Stimulated activated CD4-positive, alpha-beta T cell treated with anti-CD3 and anti-CD28 coated beads, Interleukin-1b, Interleukin-23, amount 100 ng/mL, for 4 hours (primary cell): ENCODE data around the gene ARHGEF7.

ENCODE experiments used
- DNase-seq, 2 donors: peaks; one replicate each; pipeline ENCODE4 v3.0.0-alpha.2; 2020; ENCODE audit warnings: low read depth in 2 of 2

The ARHGEF7 gene

DNA sequence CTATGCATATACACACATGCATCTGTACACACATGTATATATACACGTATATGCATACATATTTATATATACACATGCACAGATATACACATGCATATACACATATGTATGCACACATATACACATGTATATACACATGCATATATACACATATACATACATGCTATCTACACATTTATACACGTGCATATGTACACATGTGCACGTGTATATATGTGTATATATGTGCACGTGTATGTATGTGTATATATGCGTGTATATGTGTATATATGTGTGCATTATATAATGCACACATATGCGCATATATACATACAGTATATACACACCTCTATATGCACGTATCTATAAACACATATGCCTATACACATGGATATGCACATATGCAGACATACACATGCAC lies 17.8 kb downstream of the ARHGEF7 start:
- DNase-seq: no peak

DNA sequence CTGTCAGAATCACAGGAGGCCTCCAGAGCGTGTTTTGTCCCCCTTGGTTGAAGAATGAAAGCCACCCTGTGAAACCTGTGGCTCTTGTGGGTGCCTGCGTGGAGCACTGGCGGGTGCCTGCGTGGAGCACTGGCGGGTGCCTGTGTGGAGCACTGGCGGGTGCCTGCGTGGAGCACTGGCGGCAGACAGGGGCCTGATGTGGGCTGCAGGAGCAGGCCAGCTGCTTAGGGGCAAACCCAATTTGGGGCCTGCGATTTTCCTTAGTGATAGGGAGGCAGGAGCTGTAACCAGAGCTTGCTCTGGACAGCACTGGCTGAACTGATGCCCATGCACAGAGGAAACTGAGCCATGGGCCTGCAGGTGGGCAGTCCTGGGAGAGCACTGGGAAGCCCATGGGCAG lies 24.3 kb downstream of the ARHGEF7 start:
- DNase-seq: no peak

- DNase-seq: no peak
Measured at GRCh38 chr13:111139873-111140561, 24.9 kb downstream of the ARHGEF7 start.

- no peak for DNase-seq
Measured at GRCh38 chr13:111140562-111141105, 25.5 kb downstream of the ARHGEF7 start.

- no peak for DNase-seq
Measured at GRCh38 chr13:111142472-111142871, 27.4 kb downstream of the ARHGEF7 start.

DNA sequence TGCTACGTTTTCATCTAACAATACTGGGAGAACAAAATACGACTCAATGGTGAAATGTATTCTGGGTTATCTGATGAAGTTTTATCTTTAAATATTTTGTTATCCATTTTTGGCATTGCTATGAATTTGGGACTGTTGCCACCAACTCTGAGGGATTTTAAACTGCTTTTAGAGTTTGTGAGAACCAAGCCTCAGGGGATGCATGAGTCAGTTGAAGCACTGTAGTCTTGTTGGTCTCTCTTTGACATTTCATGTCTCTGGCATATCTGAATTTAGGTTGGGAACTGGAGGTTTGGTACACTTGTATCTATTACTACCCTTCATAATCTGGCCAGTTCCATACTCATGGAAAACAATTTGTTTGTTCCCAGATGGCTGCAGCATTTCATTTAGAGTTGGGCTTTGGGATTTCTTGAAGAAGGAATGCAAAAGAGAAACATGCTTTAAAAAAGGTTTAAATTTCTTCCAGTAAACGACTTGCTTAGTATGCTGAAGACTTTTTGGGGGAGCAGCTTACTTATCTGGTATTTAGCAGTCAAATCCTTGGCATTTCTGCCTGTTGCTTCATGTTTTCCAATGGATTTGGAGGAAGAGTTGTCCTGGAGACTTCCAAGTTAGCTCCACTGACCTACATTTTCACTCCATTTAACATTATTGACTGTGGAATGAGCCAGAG lies 28.9 kb downstream of the ARHGEF7 start:
- no peak for DNase-seq

DNA sequence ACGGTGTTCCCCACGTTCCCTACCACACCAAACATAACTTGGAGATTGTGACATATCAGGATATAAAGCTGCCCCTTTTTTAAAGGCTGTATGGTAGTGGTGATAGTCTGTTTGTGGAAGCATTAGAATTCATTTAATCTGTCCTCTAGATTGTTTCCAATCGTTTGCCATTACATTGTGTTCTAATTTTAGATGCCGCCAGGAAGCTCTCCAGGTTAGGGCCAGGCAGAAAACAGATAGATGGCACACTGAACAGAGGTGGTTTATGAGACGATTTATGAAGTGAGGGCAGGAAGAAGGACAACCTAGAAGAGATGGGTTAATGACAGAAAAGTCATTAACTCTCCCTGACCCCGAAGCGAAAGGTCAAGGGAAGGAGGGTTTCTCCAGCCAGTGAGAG lies 30.0 kb downstream of the ARHGEF7 start:
- DNase-seq: no peak

- no peak for DNase-seq
Measured at GRCh38 chr13:111145506-111145905, 30.4 kb downstream of the ARHGEF7 start.

GRCh38 chr13:111152844-111153243 lies 37.7 kb downstream of the ARHGEF7 start:
- DNase-seq: no peak

- peak; percentile 87 to 93 for DNase-seq
Measured at GRCh38 chr13:111153279-111153976, 38.3 kb downstream of the ARHGEF7 start.

- DNase-seq: peak; percentile 9 to 48
Measured at GRCh38 chr13:111153977-111154332, 38.8 kb downstream of the ARHGEF7 start.

DNA sequence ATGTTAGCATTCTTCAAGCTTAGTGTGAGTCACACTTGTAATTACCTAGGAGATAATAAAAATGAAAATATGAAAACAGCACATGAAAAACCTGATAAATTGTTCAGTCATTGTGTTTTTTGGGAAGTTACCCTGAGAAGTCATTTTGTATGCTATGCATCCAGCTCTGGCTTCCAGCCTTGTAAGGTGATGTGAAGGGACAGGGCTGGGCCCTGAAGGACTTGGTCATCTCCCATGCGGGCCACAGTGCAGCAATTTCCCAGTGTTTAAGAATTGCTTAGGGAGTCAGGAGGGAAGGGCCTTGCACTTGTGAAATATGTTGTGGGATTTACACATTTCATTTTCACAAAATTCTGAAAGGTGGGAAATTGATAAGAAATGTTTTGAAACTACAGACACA lies 41.3 kb downstream of the ARHGEF7 start:
- no peak for DNase-seq

DNA sequence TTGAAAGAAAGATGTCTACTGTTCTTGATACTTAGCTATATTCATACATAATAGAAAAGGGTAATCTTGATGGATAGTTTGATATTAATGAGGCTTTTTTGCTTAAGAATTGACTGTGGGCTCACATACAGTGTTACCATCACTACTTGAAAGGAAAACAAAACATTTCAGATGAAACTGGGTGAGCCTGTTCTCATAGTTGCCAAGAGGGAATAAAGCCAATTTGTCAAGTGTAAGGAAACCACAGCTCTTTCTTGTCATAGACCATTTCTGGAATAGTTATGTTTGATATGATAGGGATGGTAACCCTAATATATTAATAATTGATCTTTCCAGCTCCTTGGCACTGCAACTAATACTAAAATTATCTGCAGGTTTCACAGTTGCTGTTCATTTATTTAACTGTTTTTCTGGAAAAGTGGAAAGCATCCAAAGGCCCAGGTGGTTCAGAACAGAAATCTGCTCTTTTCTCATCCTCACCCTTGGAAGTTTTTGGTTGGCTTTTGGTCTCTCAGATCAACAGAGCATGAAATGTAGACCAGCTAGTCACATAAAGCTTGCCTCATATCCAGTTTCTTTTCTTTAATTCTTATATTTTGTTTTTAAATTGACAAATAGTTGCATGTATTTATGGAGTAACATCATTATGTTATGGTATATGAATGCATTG lies 43.2 kb downstream of the ARHGEF7 start:
- DNase-seq: no peak

- no peak for DNase-seq
Measured at GRCh38 chr13:111159362-111160320, 44.5 kb downstream of the ARHGEF7 start.

GRCh38 chr13:111160648-111161047 lies 45.5 kb downstream of the ARHGEF7 start:
- DNase-seq: no peak

DNA sequence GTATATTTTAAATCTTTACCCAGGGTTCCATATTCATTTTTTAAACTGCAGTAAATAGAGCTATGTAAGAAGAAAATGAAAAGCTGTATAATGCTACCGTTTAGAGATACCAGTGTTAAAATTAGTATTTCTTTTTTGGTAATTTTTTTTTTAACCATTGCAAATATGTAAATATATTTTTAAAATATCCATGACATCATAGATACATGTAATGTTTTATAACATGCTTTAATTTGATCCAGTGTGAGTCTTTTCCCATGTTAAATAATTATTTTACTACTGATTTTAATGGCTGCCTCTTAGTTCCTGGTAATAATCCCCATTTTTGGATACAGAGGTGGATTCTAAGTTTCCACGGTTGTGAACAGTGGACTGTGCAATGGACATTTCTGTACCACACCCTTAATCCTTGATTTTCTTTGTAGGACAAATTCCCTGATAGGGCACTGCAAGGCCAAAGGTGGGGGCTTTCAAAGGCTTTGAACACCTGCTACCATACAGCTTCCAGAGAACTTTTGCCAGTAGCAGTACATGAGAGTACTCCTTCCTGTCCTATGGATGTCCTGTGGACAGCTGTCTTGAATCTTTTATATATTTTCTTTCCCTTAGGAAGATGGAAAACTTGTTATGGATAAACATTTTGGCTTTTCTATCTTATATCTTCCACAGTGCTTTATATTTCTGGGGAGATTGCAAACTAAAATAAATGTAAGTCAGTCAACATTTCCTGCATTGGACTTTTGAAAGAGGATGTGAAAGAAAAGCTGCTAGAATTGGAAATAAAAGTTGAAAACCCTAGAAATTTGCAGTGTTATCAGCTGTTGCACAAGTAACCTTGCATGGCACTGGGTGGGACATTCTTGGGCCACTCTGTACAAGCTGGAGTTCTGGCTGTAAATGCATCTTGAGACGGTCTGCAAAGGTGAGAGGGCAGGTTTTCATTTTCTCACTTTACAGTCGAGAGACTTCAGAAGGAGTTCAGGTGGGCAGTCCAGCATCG lies 46.8 kb downstream of the ARHGEF7 start:
- DNase-seq: no peak

- no peak for DNase-seq
Measured at GRCh38 chr13:111165241-111166010, 50.3 kb downstream of the ARHGEF7 start.

DNA sequence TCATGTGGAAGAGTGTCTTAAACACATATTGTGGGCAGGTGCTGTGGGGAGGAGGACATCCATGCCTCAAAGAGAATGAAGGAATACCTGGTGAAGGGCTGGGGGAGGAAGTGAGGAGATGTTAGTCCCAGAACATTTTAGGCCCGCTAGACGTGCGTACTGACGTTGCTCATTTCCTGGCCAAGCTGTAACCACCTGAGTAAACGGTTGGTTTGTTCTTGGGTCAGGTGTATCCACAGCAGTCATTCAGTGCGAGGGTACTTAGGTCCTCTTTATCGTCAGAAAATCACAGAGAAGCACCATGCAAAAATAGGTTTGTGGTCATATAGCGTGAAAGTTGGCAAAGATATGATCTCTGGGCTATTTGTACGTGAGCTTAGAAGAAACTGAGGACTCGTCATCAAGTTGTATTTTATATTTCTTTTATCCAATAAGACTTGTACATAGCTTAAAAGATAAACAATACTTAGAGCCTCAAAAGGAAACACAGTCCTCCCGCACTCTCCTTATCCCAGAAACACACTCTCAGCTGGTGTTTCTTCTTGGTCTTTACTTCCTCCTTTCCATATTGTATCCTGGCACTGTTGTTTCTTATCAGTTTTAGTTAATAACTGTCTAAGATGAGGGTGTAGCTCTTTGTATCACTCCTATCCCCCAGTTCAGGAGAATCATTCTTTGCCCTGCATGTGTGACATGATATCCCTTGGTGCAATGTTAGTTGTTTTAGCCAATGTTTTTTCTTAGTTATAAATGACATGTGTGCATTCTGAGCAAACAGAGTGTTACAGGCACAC lies 52.0 kb downstream of the ARHGEF7 start:
- DNase-seq: no peak
